ENCODE data around the gene PAQR6. TPM values are rescaled to one million over a fixed set of nuclear protein-coding genes. Genes with fewer than 3 reads are reported as not detected.

The PAQR6 gene
- total RNA-seq, 1 experiment from 2014 or later, result 4.1 TPM

DNA sequence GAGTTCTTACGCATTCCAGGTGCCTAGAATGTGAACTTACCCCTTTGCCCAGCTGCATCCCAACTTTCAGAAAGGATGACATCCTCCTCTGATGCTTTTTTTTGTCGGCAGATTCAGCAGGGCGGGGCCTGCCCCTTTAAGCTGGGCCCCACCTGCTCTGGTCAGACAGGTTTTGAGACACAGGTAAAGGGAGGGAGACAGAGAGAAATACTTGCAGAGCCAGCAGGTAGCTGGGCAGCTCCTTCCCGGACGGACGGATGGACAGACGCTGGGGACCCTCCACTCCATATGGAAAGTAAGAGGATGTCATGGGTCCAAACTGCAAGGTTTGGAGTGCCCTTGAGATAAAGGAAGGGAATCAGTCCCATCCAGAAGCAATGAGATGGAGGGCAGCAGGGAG, 36.3 kb upstream of the PAQR6 start, which contains the start of gene TMEM79:
Gene TMEM79 (plus strand): TSS at position 214 of the 400 bp plus-strand sequence. CDS start 902 bp downstream, outside the sequence.
- POLR2A ChIA-PET (ENCODE audit: low non-redundant PET), result no interaction called here
- peaks cover 8% of the 10 kb centered on the region for H3K4me1 ChIP-seq (ENCODE audit: insufficient read depth, low read length, poor library complexity, severe bottlenecking)
- intact Hi-C loops (cut with micrococcal nuclease; ENCODE audit: unreplicated experiment), result no loop called here
- H3K9me3 ChIP-seq (ENCODE audit: low read depth, low read length, poor library complexity, severe bottlenecking), result no peaks in the 10 kb centered on the region
- peak within 1 kb of the TSS; percentile 81 for H3K4me3 ChIP-seq (ENCODE audit: low read depth, low read length, poor library complexity, severe bottlenecking)
- H3K27ac ChIP-seq (ENCODE audit: low read depth, low read length, poor library complexity, severe bottlenecking), result peak within 1 kb of the TSS; percentile 97
- no peak for DNase-seq (ENCODE audit: low spot score)
- BruUV-seq (replicated peaks), result no TSS peak
- CTCF ChIA-PET, result no interaction called here
- peaks cover 14% of the 10 kb centered on the region for H3K36me3 ChIP-seq (ENCODE audit: insufficient read depth, low read length, poor library complexity, severe bottlenecking)
- no peaks in the 10 kb centered on the region for H3K27me3 ChIP-seq (replicated peaks; ENCODE audit: insufficient read depth, low read depth, low read length, poor library complexity)
- no peak for TF ChIP-seq EZH2 (IDR thresholded peaks at IDR 0.05; ENCODE audit: borderline replicate concordance, low read depth, low read length, poor library complexity, severe bottlenecking)
- no peak for TF ChIP-seq CTCF (conservative IDR thresholded peaks at IDR 0.05; ENCODE audit: low read depth, low read length)

DNA sequence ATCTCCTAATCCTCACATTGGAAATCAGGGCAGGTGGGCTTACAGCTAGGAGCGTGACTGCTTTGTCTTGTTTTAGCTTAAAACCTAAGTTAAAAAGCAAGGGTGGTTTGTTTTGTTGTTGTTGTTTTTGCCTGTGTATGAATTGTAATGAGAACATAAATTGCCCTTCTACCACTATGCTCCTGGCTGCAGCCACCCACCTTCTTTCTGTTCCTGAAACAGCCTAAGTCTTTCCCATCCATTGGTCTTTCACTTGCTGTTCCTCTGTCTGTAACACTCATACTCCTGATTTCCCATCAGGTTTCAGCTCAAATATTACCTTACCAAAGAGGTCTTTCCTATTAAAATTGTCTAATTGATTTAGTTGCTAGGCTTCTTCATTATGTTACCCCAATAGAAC, 35.7 kb upstream of the PAQR6 start:
- H3K36me3 ChIP-seq (ENCODE audit: insufficient read depth, low read length, poor library complexity, severe bottlenecking), result peaks cover 20% of the 10 kb centered on the region
- H3K9me3 ChIP-seq (ENCODE audit: low read depth, low read length, poor library complexity, severe bottlenecking), result no peaks in the 10 kb centered on the region
- ChIA-PET CTCF (interaction anchor here (0.9 kb wide), 1 partner anchor 58 kb away, joined by 3 read pairs; no protein-coding TSS in a partner anchor), POLR2A (ENCODE audit: low non-redundant PET) (interaction anchor here (0.9 kb wide), 1 partner anchor 177 kb away, joined by 3 read pairs; no protein-coding TSS in a partner anchor)
- DNase-seq (ENCODE audit: low spot score), result no peak
- H3K27me3 ChIP-seq (replicated peaks; ENCODE audit: insufficient read depth, low read depth, low read length, poor library complexity), result no peaks in the 10 kb centered on the region
- no peak for TF ChIP-seq CTCF (conservative IDR thresholded peaks at IDR 0.05; ENCODE audit: low read depth, low read length)
- H3K27ac ChIP-seq (ENCODE audit: low read depth, low read length, poor library complexity, severe bottlenecking), result peak overlapping the region; percentile 97
- BruUV-seq (replicated peaks), result no TSS peak
- peaks cover 8% of the 10 kb centered on the region for H3K4me1 ChIP-seq (ENCODE audit: insufficient read depth, low read length, poor library complexity, severe bottlenecking)
- intact Hi-C loops (cut with micrococcal nuclease; ENCODE audit: unreplicated experiment), result no loop called here
- H3K4me3 ChIP-seq (ENCODE audit: low read depth, low read length, poor library complexity, severe bottlenecking), result peak overlapping the region; percentile 81

- no TSS peak for BruUV-seq (replicated peaks)
- intact Hi-C loops (cut with micrococcal nuclease; ENCODE audit: unreplicated experiment), result no loop called here
- no peaks in the 10 kb centered on the region for H3K27me3 ChIP-seq (replicated peaks; ENCODE audit: insufficient read depth, low read depth, low read length, poor library complexity)
- CTCF ChIA-PET, result interaction anchor here (0.6 to 0.9 kb wide), 2 partner anchors 57 to 249 kb away, joined by 3 to 4 read pairs; no protein-coding TSS in a partner anchor
- H3K27ac ChIP-seq (ENCODE audit: low read depth, low read length, poor library complexity, severe bottlenecking), result peak within 1 kb of the TSS; percentile 97
- DNase-seq (ENCODE audit: low spot score), result peak; percentile 99
- POLR2A ChIA-PET (ENCODE audit: low non-redundant PET), result interaction anchor here (0.6 to 0.9 kb wide), 2 partner anchors 12 to 176 kb away, joined by 3 read pairs; no protein-coding TSS in a partner anchor
- peaks cover 8% of the 10 kb centered on the region for H3K4me1 ChIP-seq (ENCODE audit: insufficient read depth, low read length, poor library complexity, severe bottlenecking)
- TF ChIP-seq CTCF (conservative IDR thresholded peaks at IDR 0.05; ENCODE audit: low read depth, low read length), result no peak
- no peak for TF ChIP-seq EZH2 (IDR thresholded peaks at IDR 0.05; ENCODE audit: borderline replicate concordance, low read depth, low read length, poor library complexity, severe bottlenecking)
- peak within 1 kb of the TSS; percentile 81 for H3K4me3 ChIP-seq (ENCODE audit: low read depth, low read length, poor library complexity, severe bottlenecking)
- peaks cover 28% of the 10 kb centered on the region for H3K36me3 ChIP-seq (ENCODE audit: insufficient read depth, low read length, poor library complexity, severe bottlenecking)
- no peaks in the 10 kb centered on the region for H3K9me3 ChIP-seq (ENCODE audit: low read depth, low read length, poor library complexity, severe bottlenecking)
Measured at GRCh38 chr1:156282479-156283222, 34.8 kb upstream of the PAQR6 start, which contains the start of gene SMG5. Gene SMG5, minus strand, starts transcription at chr1:156282825. Its CDS starts 145 bp downstream, at chr1:156282680.

Measured in A673 (cell line).